Testis (tissue), 3 donors: ENCODE data around the gene TPM2. TPM values are rescaled to one million over a fixed set of nuclear protein-coding genes. Genes with fewer than 3 reads are reported as not detected.
A peak's percentile ranks its signal among the peaks of the same experiment; 100 is the strongest.
"Not testable (repeated sequence)": the region's sequence is repeated elsewhere in the genome, so short reads cannot be mapped to it uniquely, and the experiment has no call there.

Experiments
- DNase-seq: peaks from one replicate; pipeline ENCODE4 v3.0.0-alpha.2; 2019
- H3K27ac ChIP-seq, 2 donors: fragments of 200-600 bp; sonication (generic); one replicate each; pipeline ENCODE4 v1.5.1; 2019
- H3K27me3 ChIP-seq: fragments of 200-600 bp; sonication (generic); one replicate; pipeline ENCODE4 v1.5.1; 2019
- H3K36me3 ChIP-seq: fragments of 200-600 bp; sonication (generic); one replicate; pipeline ENCODE4 v1.5.1; 2017; ENCODE audit warnings: low read depth; ENCODE audit errors: missing control alignments
- H3K4me1 ChIP-seq: fragments of 200-600 bp; sonication (generic); one replicate; pipeline ENCODE4 v1.5.1; 2019
- H3K4me3 ChIP-seq, 2 donors: fragments of 200-600 bp; sonication (generic); one replicate each; pipeline ENCODE4 v1.5.1; 2017 to 2019
- H3K9me3 ChIP-seq: fragments of 200-600 bp; sonication (generic); one replicate; pipeline ENCODE4 v1.5.1; 2017
- CTCF ChIP-seq, 3 experiments: fragments of 450-650 bp in 2 of 3; fragments of 200-600 bp in 1 of 3; sonication (generic) in 1 of 3; IDR thresholded peaks; one replicate each; pipeline ENCODE4 v1.5.1; 2016 to 2019; ENCODE audit warnings: antibody characterized with exemption in 3 of 3, mild to moderate bottlenecking in 2 of 3, moderate library complexity in 1 of 3
- POLR2A ChIP-seq: fragments of 450-650 bp; IDR thresholded peaks from one replicate; pipeline ENCODE4 v1.6.1; 2017; ENCODE audit warnings: antibody characterized with exemption, mild to moderate bottlenecking, moderate library complexity
- WGBS, 2 donors: methylation state at CpG; one replicate each; pipeline ENCODE4 v1.1.5; 2018; 5-methylcytosine and 5-hydroxymethylcytosine counted together
- intact Hi-C: fragments of 100-400 bp; cut with DNase I; formaldehyde crosslinking; loops from one replicate; pipeline ENCODE4 v1.15.1; 2023; ENCODE audit warnings: low total_unique reads
- polyA plus RNA-seq: library from polyadenylated mRNA; stranded (reverse); fragments of 350-450 nt; fragmentation: Illumina TruSeq; extraction: RNeasy Lipid Tissue Mini Kit (QIAGEN cat#74804); gene quantifications from one replicate; pipeline ENCODE4 v1.2.3, GENCODE V29; 2014; ENCODE audit warnings: low read depth, low replicate concordance; ENCODE audit not compliant: insufficient read depth
- total RNA-seq, 2 donors: library from RNA; depleted of rRNA; stranded (reverse); fragments of >200 nt; gene quantifications; one replicate each; pipeline ENCODE4 v1.2.3, GENCODE V29; 2016

TPM2 gene
- total and polyA plus RNA-seq, 3 donors from 2014 or later: 182 to 369 (median 211) TPM

GRCh38 chr9:35646153-35646532 lies 43.6 kb downstream of the TPM2 start:
- WGBS, 2 donors: 1 to 2% methylated on average over 11 of the region's 11 CpGs
- intact Hi-C loops: no loop called here
- H3K9me3 ChIP-seq: no peaks in the 10 kb centered on the region

GRCh38 chr9:35645736-35646135 lies 44.0 kb downstream of the TPM2 start:
- H3K9me3 ChIP-seq, H3K27me3 ChIP-seq, DNase-seq, H3K4me1 ChIP-seq, intact Hi-C loops, H3K36me3 ChIP-seq: not testable (repeated sequence)
- Histone ChIP-seq H3K27ac (peak overlapping the region in 1 of 2 donors; percentile 40), H3K4me3 (peak overlapping the region in 1 of 2 donors; percentile 66)
- 20 to 37% methylated on average over 10 of the region's 10 CpGs for WGBS, 2 donors

More at GRCh38 chr9:35646153-35646532, 43.6 kb downstream of the TPM2 start:
- Histone ChIP-seq H3K4me1 (peaks cover 4% of the 10 kb centered on the region), H3K27me3 (no peaks in the 10 kb centered on the region), H3K27ac (peak overlapping the region; percentile 40 to 75), H3K4me3 (peak overlapping the region; percentile 66 to 68), H3K36me3 (no peaks in the 10 kb centered on the region)
- peak; percentile 50 for DNase-seq
- TF ChIP-seq POLR2A (no peak), CTCF (IDR thresholded peaks at IDR 0.05) (no peak)

GRCh38 chr9:35643046-35643445 lies 46.7 kb downstream of the TPM2 start:
- Histone ChIP-seq H3K4me1 (peaks cover 4% of the 10 kb centered on the region), H3K9me3 (no peaks in the 10 kb centered on the region), H3K4me3 (no peak overlapping the region), H3K27me3 (no peaks in the 10 kb centered on the region), H3K36me3 (no peaks in the 10 kb centered on the region), H3K27ac (no peak overlapping the region)
- WGBS, 2 donors: 89 to 94% methylated on average over 11 to 12 of the region's 12 CpGs
- DNase-seq: no peak
- no peak for TF ChIP-seq CTCF (IDR thresholded peaks at IDR 0.05)
- TF ChIP-seq POLR2A: no peak
- intact Hi-C loops: no loop called here

- DNase-seq, H3K4me1 ChIP-seq, H3K4me3 ChIP-seq, H3K9me3 ChIP-seq, intact Hi-C loops, H3K27me3 ChIP-seq, H3K36me3 ChIP-seq, H3K27ac ChIP-seq: not testable (repeated sequence)
- 87 to 96% methylated on average over 3 of the region's 3 CpGs for WGBS, 2 donors
Observed at GRCh38 chr9:35641478-35641877, 48.2 kb downstream of the TPM2 start.

- H3K9me3 ChIP-seq, H3K36me3 ChIP-seq, intact Hi-C loops, H3K27me3 ChIP-seq, H3K4me3 ChIP-seq, H3K4me1 ChIP-seq, DNase-seq, H3K27ac ChIP-seq: not testable (repeated sequence)
- WGBS, 2 donors: 96 to 97% methylated on average over 15 of the region's 15 CpGs
Observed at GRCh38 chr9:35640431-35640830, 49.3 kb downstream of the TPM2 start.

- no peak for DNase-seq
- Histone ChIP-seq H3K27ac (no peak overlapping the region), H3K27me3 (no peaks in the 10 kb centered on the region), H3K4me1 (no peaks in the 10 kb centered on the region), H3K36me3 (no peaks in the 10 kb centered on the region), H3K4me3 (no peak overlapping the region), H3K9me3 (no peaks in the 10 kb centered on the region)
- 85 to 86% methylated on average over 1 of the region's 1 CpG for whole genome bisulfite sequencing, 2 donors
- TF ChIP-seq POLR2A (no peak), CTCF (IDR thresholded peaks at IDR 0.05) (no peak)
- intact Hi-C loops: no loop called here
Observed at GRCh38 chr9:35639631-35640030, 50.1 kb downstream of the TPM2 start.

GRCh38 chr9:35639225-35639624 lies 50.5 kb downstream of the TPM2 start:
- WGBS, 2 donors: 55 to 64% methylated on average over 1 of the region's 1 CpG
- intact Hi-C loops, H3K27ac ChIP-seq: not testable (repeated sequence)

GRCh38 chr9:35638751-35639150 lies 51.0 kb downstream of the TPM2 start:
- 61 to 82% methylated on average over 6 to 8 of the region's 8 CpGs for WGBS, 2 donors
- not testable (repeated sequence) for H3K36me3 ChIP-seq

More at GRCh38 chr9:35639225-35639624, 50.5 kb downstream of the TPM2 start:
- H3K27me3 ChIP-seq, H3K4me3 ChIP-seq, H3K36me3 ChIP-seq, DNase-seq, H3K9me3 ChIP-seq, H3K4me1 ChIP-seq: not testable (repeated sequence)

GRCh38 chr9:35637427-35637955 lies 52.2 kb downstream of the TPM2 start:
- H3K9me3 ChIP-seq, H3K27me3 ChIP-seq, DNase-seq, H3K36me3 ChIP-seq, H3K4me3 ChIP-seq, H3K4me1 ChIP-seq, H3K27ac ChIP-seq, intact Hi-C loops: not testable (repeated sequence)
- 96% methylated on average over 9 of the region's 9 CpGs for WGBS, 2 donors

More at GRCh38 chr9:35638751-35639150, 51.0 kb downstream of the TPM2 start:
- H3K4me1 ChIP-seq, H3K9me3 ChIP-seq, H3K4me3 ChIP-seq, H3K27me3 ChIP-seq, H3K27ac ChIP-seq, DNase-seq, intact Hi-C loops: not testable (repeated sequence)
